Liver (tissue), 9 donors: ENCODE data around the gene RALGPS1. TPM values are rescaled to one million over a fixed set of nuclear protein-coding genes. Genes with fewer than 3 reads are reported as not detected.

ENCODE experiments used
- DNase-seq: peaks from one replicate; pipeline ENCODE4 v3.0.0-alpha.2; 2017; ENCODE audit warnings: low spot score
- H3K27ac ChIP-seq, 2 donors: one replicate each; pipeline ENCODE4 v1.7.0; 2013; ENCODE audit warnings: inconsistent platforms in 2 of 2, low read length in 2 of 2, control low read depth in 1 of 2, low read depth in 1 of 2, mild to moderate bottlenecking in 1 of 2
- H3K27me3 ChIP-seq, 4 donors: one replicate each; pipeline versions ENCODE4 v1.6.1 to v1.7.0; 2013; ENCODE audit warnings: low read length in 3 of 4, inconsistent platforms in 1 of 4, mild to moderate bottlenecking in 1 of 4, moderate library complexity in 1 of 4; ENCODE audit not compliant: control insufficient read depth in 4 of 4, insufficient read depth in 4 of 4
- H3K36me3 ChIP-seq, 4 donors: one replicate each; pipeline versions ENCODE4 v1.6.1 to v1.7.0; 2013; ENCODE audit warnings: low read length in 3 of 4, mild to moderate bottlenecking in 3 of 4, low read depth in 1 of 4, moderate library complexity in 1 of 4; ENCODE audit not compliant: control insufficient read depth in 4 of 4, insufficient read depth in 3 of 4
- H3K4me1 ChIP-seq, 4 donors: one replicate each; pipeline versions ENCODE4 v1.6.1 to v1.7.0; 2013; ENCODE audit warnings: low read length in 3 of 4, mild to moderate bottlenecking in 3 of 4, moderate library complexity in 1 of 4; ENCODE audit not compliant: control insufficient read depth in 4 of 4, insufficient read depth in 4 of 4
- H3K4me3 ChIP-seq, 3 donors: one replicate each; pipeline versions ENCODE4 v1.6.1 to v1.7.0; 2013; ENCODE audit warnings: low read length in 3 of 3, control low read depth in 1 of 3, low read depth in 1 of 3, mild to moderate bottlenecking in 1 of 3
- H3K9ac ChIP-seq, 2 donors: one replicate each; pipeline ENCODE4 v1.7.0; 2013; ENCODE audit warnings: low read length in 2 of 2, mild to moderate bottlenecking in 2 of 2, moderate library complexity in 2 of 2, control low read depth in 1 of 2, low read depth in 1 of 2
- H3K9me3 ChIP-seq, 4 donors: one replicate each; pipeline versions ENCODE4 v1.6.1 to v1.7.0; 2013; ENCODE audit warnings: low read length in 3 of 4; ENCODE audit not compliant: control insufficient read depth in 4 of 4
- ATF3 ChIP-seq: IDR thresholded peaks from 2 replicates; pipeline ENCODE4 v1.6.1; 2016; ENCODE audit warnings: antibody characterized with exemption
- CTCF ChIP-seq: fragments of 150-350 bp; IDR thresholded peaks from 2 replicates; pipeline ENCODE4 v1.5.1; 2017; ENCODE audit warnings: improper control_type of control experiment, low read depth, low read length; ENCODE audit not compliant: missing input control
- EGR1 ChIP-seq, 2 donors: IDR thresholded peaks; 2 replicates each; pipeline ENCODE4 v1.6.1; 2016 to 2018; ENCODE audit warnings: antibody characterized with exemption in 2 of 2, low read depth in 2 of 2
- FOXA1 ChIP-seq: IDR thresholded peaks from 2 replicates; pipeline ENCODE4 v1.6.1; 2016; ENCODE audit warnings: antibody characterized with exemption
- FOXA2 ChIP-seq: IDR thresholded peaks from 2 replicates; pipeline ENCODE4 v1.6.1; 2016; ENCODE audit warnings: antibody characterized with exemption
- GABPA ChIP-seq, 2 donors: IDR thresholded peaks in 1 of 2; conservative IDR thresholded peaks in 1 of 2; 2 replicates each; pipeline ENCODE4 v1.6.1; 2016; ENCODE audit warnings: antibody characterized with exemption in 2 of 2, mild to moderate bottlenecking in 1 of 2, moderate library complexity in 1 of 2
- HNF4A ChIP-seq, 2 donors: conservative IDR thresholded peaks; 2 replicates each; pipeline ENCODE4 v1.6.1; 2016; ENCODE audit warnings: antibody characterized with exemption in 2 of 2, mild to moderate bottlenecking in 2 of 2
- HNF4G ChIP-seq: IDR thresholded peaks from 2 replicates; pipeline ENCODE4 v1.6.1; 2016; ENCODE audit warnings: antibody characterized with exemption
- JUND ChIP-seq, 2 donors: IDR thresholded peaks; 2 replicates each; pipeline ENCODE4 v1.6.1; 2016; ENCODE audit warnings: antibody characterized with exemption in 2 of 2
- MAX ChIP-seq: IDR thresholded peaks from 2 replicates; pipeline ENCODE4 v1.6.1; 2016; ENCODE audit warnings: antibody characterized with exemption
- NR2F2 ChIP-seq: IDR thresholded peaks from 2 replicates; pipeline ENCODE4 v1.6.1; 2016; ENCODE audit warnings: antibody characterized with exemption
- RAD21 ChIP-seq, 2 donors: IDR thresholded peaks; 2 replicates each; pipeline ENCODE4 v1.6.1; 2016; ENCODE audit warnings: antibody characterized with exemption in 2 of 2, mild to moderate bottlenecking in 2 of 2
- REST ChIP-seq: IDR thresholded peaks from 2 replicates; pipeline ENCODE4 v1.6.1; 2016; ENCODE audit warnings: antibody characterized with exemption, mild to moderate bottlenecking
- RXRA ChIP-seq, 2 donors: IDR thresholded peaks; 2 replicates each; pipeline ENCODE4 v1.6.1; 2017 to 2018; ENCODE audit warnings: antibody characterized with exemption in 2 of 2, mild to moderate bottlenecking in 1 of 2
- TAF1 ChIP-seq: conservative IDR thresholded peaks from 2 replicates; pipeline ENCODE4 v1.6.1; 2016; ENCODE audit warnings: antibody characterized with exemption, mild to moderate bottlenecking
- YY1 ChIP-seq: IDR thresholded peaks from 2 replicates; pipeline ENCODE4 v1.6.1; 2016; ENCODE audit warnings: antibody characterized with exemption, mild to moderate bottlenecking
- ZBTB33 ChIP-seq: IDR thresholded peaks from 2 replicates; pipeline ENCODE4 v1.6.1; 2016; ENCODE audit warnings: antibody characterized with exemption
- WGBS: extraction: QIAGEN DNeasy Blood & Tissue Kit; methylation state at CpG from one replicate; pipeline ENCODE4 v1.1.7; 2013; 5-methylcytosine and 5-hydroxymethylcytosine counted together
- polyA plus RNA-seq, 2 donors: library from polyadenylated mRNA; stranded (reverse) in 1 of 2; unstranded in 1 of 2; fragments of 200-250 nt in 1 of 2; fragments of >200 nt in 1 of 2; fragmentation: Nextera tagmentation in 1 of 2; extraction: Ambion mirVana in 1 of 2; gene quantifications; one replicate each; pipeline versions ENCODE4 v1.2.1 to v1.2.3, GENCODE V29; 2013 to 2015
- total RNA-seq, 2 donors: library from RNA; depleted of rRNA; stranded (reverse); fragments of >200 nt; gene quantifications; one replicate each; pipeline ENCODE4 v1.2.3, GENCODE V29; 2014
- donor health status: healthy.
- donor health status: healthy.
- donor health status: healthy.
- donor health status: healthy.
- donor health status: healthy.

Gene RALGPS1
- total and polyA plus RNA-seq, 4 donors = 1.4 to 2.7 (median 2.0) TPM

- Histone ChIP-seq H3K36me3 (no peaks in the 10 kb centered on the region), H3K27me3 (no peaks in the 10 kb centered on the region), H3K4me3 (no peak overlapping the region), H3K27ac (no peak overlapping the region), H3K9me3 (no peaks in the 10 kb centered on the region), H3K4me1 (no peaks in the 10 kb centered on the region), H3K9ac (no peak overlapping the region)
- WGBS = 95% methylated on average over 11 of the region's 11 CpGs
- no peak for TF ChIP-seq GABPA (IDR thresholded peaks at IDR 0.05 in 1 of 2, conservative IDR thresholded peaks at IDR 0.05 in 1 of 2)
- TF ChIP-seq FOXA1 = no peak
- no peak for TF ChIP-seq RXRA (IDR thresholded peaks at IDR 0.05)
- no peak for TF ChIP-seq REST
- TF ChIP-seq FOXA2 = no peak
- TF ChIP-seq RAD21 (IDR thresholded peaks at IDR 0.05) = no peak
- TF ChIP-seq HNF4A (conservative IDR thresholded peaks at IDR 0.05) = no peak
- no peak for TF ChIP-seq HNF4G
- TF ChIP-seq YY1 = no peak
- TF ChIP-seq TAF1 = no peak
- no peak for TF ChIP-seq JUND (IDR thresholded peaks at IDR 0.05)
- no peak for TF ChIP-seq EGR1 (IDR thresholded peaks at IDR 0.05; ENCODE audit: low read depth in 2 of 2)
- TF ChIP-seq ATF3 = no peak
- TF ChIP-seq CTCF = no peak
- no peak for TF ChIP-seq ZBTB33
- TF ChIP-seq NR2F2 = no peak
- TF ChIP-seq MAX = no peak
- DNase-seq = no peak
Observed at GRCh38 chr9:127167560-127168326, 253.2 kb downstream of the RALGPS1 start.
